Osteocyte (in vitro differentiated cells): Measurements from ENCODE around the gene CYB5D1. TPM values are rescaled to one million over a fixed set of nuclear protein-coding genes. Genes with fewer than 3 reads are reported as not detected.
A peak's percentile ranks its signal among the peaks of the same experiment; 100 is the strongest.

Source experiments
- DNase-seq: peaks from one replicate; pipeline ENCODE4 v3.0.0; 2021; ENCODE audit warnings: mixed read lengths; ENCODE audit not compliant: unreplicated experiment; ENCODE audit errors: extremely low spot score
- H3K27ac Mint-ChIP-seq: one replicate; pipeline ENCODE4 v1.8.0; 2021; ENCODE audit warnings: mild to moderate bottlenecking, mixed read lengths; ENCODE audit not compliant: unreplicated experiment
- H3K27me3 Mint-ChIP-seq: one replicate; pipeline ENCODE4 v1.8.0; 2021; ENCODE audit warnings: mixed read lengths; ENCODE audit not compliant: unreplicated experiment
- H3K36me3 Mint-ChIP-seq: one replicate; pipeline ENCODE4 v1.8.0; 2021; ENCODE audit warnings: mixed read lengths; ENCODE audit not compliant: unreplicated experiment
- H3K4me1 Mint-ChIP-seq: one replicate; pipeline ENCODE4 v1.8.0; 2021; ENCODE audit warnings: mixed read lengths; ENCODE audit not compliant: unreplicated experiment
- H3K4me3 Mint-ChIP-seq: one replicate; pipeline ENCODE4 v1.8.0; 2021; ENCODE audit warnings: mild to moderate bottlenecking, moderate library complexity, mixed read lengths; ENCODE audit not compliant: unreplicated experiment
- H3K9me3 Mint-ChIP-seq: one replicate; pipeline ENCODE4 v1.8.0; 2021; ENCODE audit warnings: mixed read lengths; ENCODE audit not compliant: unreplicated experiment
- total RNA-seq: library from RNA; stranded (reverse); gene quantifications from 2 replicates; pipeline ENCODE4 v1.2.1, GENCODE V29; 2021
- TF ChIP-seq, protein P1 (sequence below): fragments of 200-600 bp; sonication (generic); IDR thresholded peaks from 2 replicates; pipeline ENCODE4 v1.5.0; 2021; ENCODE audit warnings: antibody characterized with exemption, mild to moderate bottlenecking, moderate library complexity

CYB5D1 gene
- total RNA-seq, 1 donor from 2014 or later: 8.5 TPM

DNA sequence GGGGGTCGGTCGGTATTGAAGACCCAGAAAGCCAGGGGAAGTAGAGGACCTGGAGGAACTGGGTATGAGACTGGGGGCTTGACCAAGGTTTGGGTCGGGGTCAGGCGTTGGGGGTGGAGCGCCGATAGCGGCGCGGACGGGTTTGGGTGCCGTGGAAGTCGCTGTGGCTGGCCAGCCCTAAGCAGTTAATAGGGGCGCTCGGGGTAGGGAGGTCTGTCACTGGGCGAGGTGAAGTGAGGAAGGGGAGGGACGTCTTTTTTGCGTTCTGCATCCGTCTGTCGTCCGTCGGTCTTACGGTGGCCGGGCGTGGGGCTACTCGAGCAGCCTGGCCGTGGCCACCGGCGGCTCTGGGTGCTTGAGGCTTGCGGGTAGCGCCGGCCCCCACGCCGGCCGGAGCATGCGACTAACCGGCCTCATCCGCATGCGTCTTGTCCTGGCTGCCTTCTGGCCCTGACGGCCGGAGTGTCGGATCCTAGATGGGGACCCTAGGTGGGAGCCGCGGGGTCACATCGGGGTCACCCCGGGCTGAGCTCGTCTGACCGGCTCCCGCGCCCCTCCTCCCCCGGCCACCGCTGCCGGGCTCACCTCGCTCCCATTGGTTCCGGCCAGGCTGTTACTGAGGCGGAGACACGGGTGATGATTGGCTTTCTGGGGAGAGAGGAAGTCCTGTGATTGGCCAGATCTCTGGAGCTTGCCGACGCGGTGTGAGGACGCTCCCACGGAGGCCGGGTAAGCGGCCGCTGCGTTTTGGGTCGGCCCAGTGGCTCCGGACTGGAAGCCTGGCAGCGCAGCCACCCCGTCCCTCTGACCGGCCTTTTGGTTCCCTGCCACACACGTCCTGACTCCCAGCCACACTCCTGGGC lies 13.3 kb upstream of the CYB5D1 start:
- TF ChIP-seq, protein P1, sequence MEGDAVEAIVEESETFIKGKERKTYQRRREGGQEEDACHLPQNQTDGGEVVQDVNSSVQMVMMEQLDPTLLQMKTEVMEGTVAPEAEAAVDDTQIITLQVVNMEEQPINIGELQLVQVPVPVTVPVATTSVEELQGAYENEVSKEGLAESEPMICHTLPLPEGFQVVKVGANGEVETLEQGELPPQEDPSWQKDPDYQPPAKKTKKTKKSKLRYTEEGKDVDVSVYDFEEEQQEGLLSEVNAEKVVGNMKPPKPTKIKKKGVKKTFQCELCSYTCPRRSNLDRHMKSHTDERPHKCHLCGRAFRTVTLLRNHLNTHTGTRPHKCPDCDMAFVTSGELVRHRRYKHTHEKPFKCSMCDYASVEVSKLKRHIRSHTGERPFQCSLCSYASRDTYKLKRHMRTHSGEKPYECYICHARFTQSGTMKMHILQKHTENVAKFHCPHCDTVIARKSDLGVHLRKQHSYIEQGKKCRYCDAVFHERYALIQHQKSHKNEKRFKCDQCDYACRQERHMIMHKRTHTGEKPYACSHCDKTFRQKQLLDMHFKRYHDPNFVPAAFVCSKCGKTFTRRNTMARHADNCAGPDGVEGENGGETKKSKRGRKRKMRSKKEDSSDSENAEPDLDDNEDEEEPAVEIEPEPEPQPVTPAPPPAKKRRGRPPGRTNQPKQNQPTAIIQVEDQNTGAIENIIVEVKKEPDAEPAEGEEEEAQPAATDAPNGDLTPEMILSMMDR: no peak
- Mint-ChIP-seq H3K27me3 (no peaks in the 10 kb centered on the region), H3K27ac (peak overlapping the region; percentile 99), H3K4me1 (peaks cover 43% of the 10 kb centered on the region), H3K4me3 (peak overlapping the region; percentile 94), H3K9me3 (no peaks in the 10 kb centered on the region), H3K36me3 (peaks cover 10% of the 10 kb centered on the region)
- peak; percentile 92 for DNase-seq

GRCh38 chr17:7845359-7846062 lies 12.3 kb upstream of the CYB5D1 start:
- peaks cover 33% of the 10 kb centered on the region for H3K4me1 Mint-ChIP-seq
- no peaks in the 10 kb centered on the region for H3K9me3 Mint-ChIP-seq
- no peak for DNase-seq
- H3K27me3 Mint-ChIP-seq: no peaks in the 10 kb centered on the region
- H3K36me3 Mint-ChIP-seq: peaks cover 16% of the 10 kb centered on the region
- TF ChIP-seq, protein P1: no peak
- peak overlapping the region; percentile 94 for H3K4me3 Mint-ChIP-seq
- peak overlapping the region; percentile 99 for H3K27ac Mint-ChIP-seq

GRCh38 chr17:7846063-7846735 lies 11.6 kb upstream of the CYB5D1 start:
- DNase-seq: no peak
- H3K27me3 Mint-ChIP-seq: no peaks in the 10 kb centered on the region
- no peaks in the 10 kb centered on the region for H3K9me3 Mint-ChIP-seq
- H3K36me3 Mint-ChIP-seq: peaks cover 20% of the 10 kb centered on the region
- H3K27ac Mint-ChIP-seq: no peak overlapping the region
- peaks cover 26% of the 10 kb centered on the region for H3K4me1 Mint-ChIP-seq
- TF ChIP-seq, protein P1: no peak
- no peak overlapping the region for H3K4me3 Mint-ChIP-seq

DNA sequence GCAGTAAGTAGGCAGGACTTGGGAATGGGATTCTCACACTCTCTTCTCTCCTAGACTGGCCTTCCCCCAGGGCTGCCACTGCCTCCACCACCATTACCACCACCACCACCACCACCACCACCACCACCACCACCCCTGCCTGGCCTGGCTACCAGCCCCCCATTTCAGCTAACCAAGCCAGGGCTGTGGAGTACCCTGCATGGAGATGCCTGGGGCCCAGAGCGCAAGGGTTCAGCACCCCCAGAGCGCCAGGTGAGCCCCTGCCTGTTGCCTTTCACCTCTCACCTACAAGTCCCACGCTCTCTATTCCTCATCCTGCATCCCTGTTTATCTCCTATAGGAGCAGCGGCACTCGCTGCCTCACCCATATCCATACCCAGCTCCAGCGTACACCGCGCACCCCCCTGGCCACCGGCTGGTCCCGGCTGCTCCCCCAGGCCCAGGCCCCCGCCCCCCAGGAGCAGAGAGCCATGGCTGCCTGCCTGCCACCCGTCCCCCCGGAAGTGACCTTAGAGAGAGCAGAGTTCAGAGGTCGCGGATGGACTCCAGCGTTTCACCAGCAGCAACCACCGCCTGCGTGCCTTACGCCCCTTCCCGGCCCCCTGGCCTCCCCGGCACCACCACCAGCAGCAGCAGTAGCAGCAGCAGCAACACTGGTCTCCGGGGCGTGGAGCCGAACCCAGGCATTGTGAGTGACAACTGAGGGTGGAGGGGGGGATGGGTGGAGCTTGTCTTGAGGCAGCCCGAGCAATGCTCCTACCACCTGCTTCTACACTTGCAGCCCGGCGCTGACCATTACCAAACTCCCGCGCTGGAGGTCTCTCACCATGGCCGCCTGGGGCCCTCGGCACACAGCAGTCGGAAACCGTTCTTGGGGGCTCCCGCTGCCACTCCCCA lies 10.8 kb upstream of the CYB5D1 start:
- Mint-ChIP-seq H3K4me3 (no peak overlapping the region), H3K27ac (no peak overlapping the region), H3K36me3 (peaks cover 26% of the 10 kb centered on the region), H3K9me3 (no peaks in the 10 kb centered on the region), H3K27me3 (no peaks in the 10 kb centered on the region), H3K4me1 (peaks cover 23% of the 10 kb centered on the region)
- DNase-seq: no peak
- TF ChIP-seq, protein P1: no peak
